Fibroblast of lung (primary cell): ENCODE results near the gene NADK. TPM values are rescaled to one million over a fixed set of nuclear protein-coding genes. Genes with fewer than 3 reads are reported as not detected.
"Not testable (repeated sequence)": the region's sequence is repeated elsewhere in the genome, so short reads cannot be mapped to it uniquely, and the experiment has no call there.

Experiments
- DNase-seq, 2 donors: peaks; one replicate each; pipeline versions ENCODE4 v3.0.0 to v3.0.0-alpha.2; 2010; ENCODE audit warnings: low read depth in 2 of 2
- H2AFZ ChIP-seq: 2 replicates; pipeline ENCODE4 v1.5.1; 2012; ENCODE audit warnings: low read length, control low read depth, inconsistent platforms
- H3K27ac ChIP-seq: 2 replicates; pipeline ENCODE4 v1.5.1; 2011; ENCODE audit warnings: low read length, control low read depth; ENCODE audit not compliant: insufficient read depth
- H3K27me3 ChIP-seq: 2 replicates; pipeline ENCODE4 v1.5.1; 2011; ENCODE audit warnings: mild to moderate bottlenecking, low read length; ENCODE audit not compliant: control insufficient read depth, insufficient read depth
- H3K36me3 ChIP-seq: 2 replicates; pipeline ENCODE4 v1.5.1; 2011; ENCODE audit warnings: low read length; ENCODE audit not compliant: control insufficient read depth, insufficient read depth
- H3K4me1 ChIP-seq: 2 replicates; pipeline ENCODE4 v1.5.1; 2011; ENCODE audit warnings: low read length; ENCODE audit not compliant: control insufficient read depth, insufficient read depth; ENCODE audit errors: extremely low read depth
- H3K4me2 ChIP-seq: 2 replicates; pipeline ENCODE4 v1.5.1; 2011; ENCODE audit warnings: low read length, control low read depth; ENCODE audit not compliant: insufficient read depth; ENCODE audit errors: extremely low read depth
- H3K4me3 ChIP-seq, 4 experiments: fragments of 200-600 bp in 1 of 4; sonication (generic) in 1 of 4; replicated peaks in 1 of 4; 2 replicates each; pipeline ENCODE4 v1.5.1; 2011 to 2016; ENCODE audit warnings: low read length in 4 of 4, low read depth in 3 of 4, mild to moderate bottlenecking in 3 of 4, control low read depth in 2 of 4, inconsistent platforms in 1 of 4, mixed read lengths in 1 of 4; ENCODE audit not compliant: insufficient read depth in 1 of 4; ENCODE audit errors: control extremely low read depth in 1 of 4
- H3K79me2 ChIP-seq: 2 replicates; pipeline ENCODE4 v1.5.1; 2012; ENCODE audit warnings: mild to moderate bottlenecking, low read length, inconsistent platforms; ENCODE audit not compliant: control insufficient read depth, insufficient read depth
- H3K9ac ChIP-seq: 2 replicates; pipeline ENCODE4 v1.5.1; 2011; ENCODE audit warnings: mild to moderate bottlenecking, low read length, control low read depth; ENCODE audit not compliant: insufficient read depth
- H3K9me3 ChIP-seq: 2 replicates; pipeline ENCODE4 v1.5.1; 2012; ENCODE audit warnings: low read depth, low read length; ENCODE audit not compliant: control insufficient read depth, insufficient read depth
- H4K20me1 ChIP-seq: 2 replicates; pipeline ENCODE4 v1.5.1; 2011; ENCODE audit warnings: low read length; ENCODE audit not compliant: control insufficient read depth, insufficient read depth; ENCODE audit errors: extremely low read depth
- EZH2 ChIP-seq: IDR thresholded peaks from 2 replicates; pipeline ENCODE4 v1.5.1; 2012; ENCODE audit warnings: low read length, control low read depth, mild to moderate bottlenecking; ENCODE audit errors: missing control alignments
- polyA plus RNA-seq, 2 donors: library from polyadenylated mRNA; depleted of rRNA in 1 of 2; stranded (reverse) in 1 of 2; unstranded in 1 of 2; fragments of >200 nt; gene quantifications; 2 replicates each; pipeline ENCODE4 v1.2.1, GENCODE V29; 2011 to 2012; ENCODE audit warnings: missing spikeins in 1 of 2
- total RNA-seq: library from RNA; depleted of rRNA; stranded (reverse); fragments of >200 nt; gene quantifications from 2 replicates; pipeline ENCODE4 v1.2.1, GENCODE V29; 2014
- TF ChIP-seq, protein P1 (sequence below), 2 donors: IDR thresholded peaks in 1 of 2; conservative IDR thresholded peaks in 1 of 2; 1 replicate in 1 of 2; 2 replicates in 1 of 2; pipeline ENCODE4 v1.5.1; 2011 to 2012; ENCODE audit warnings: low read length in 2 of 2, control low read depth in 1 of 2, inconsistent platforms in 1 of 2, low read depth in 1 of 2, mild to moderate bottlenecking in 1 of 2

NADK gene
- total and polyA plus RNA-seq, 2 donors (not counting 1 experiment from before 2014, with no cell fraction given) = 32.7 to 35.0 TPM

DNA sequence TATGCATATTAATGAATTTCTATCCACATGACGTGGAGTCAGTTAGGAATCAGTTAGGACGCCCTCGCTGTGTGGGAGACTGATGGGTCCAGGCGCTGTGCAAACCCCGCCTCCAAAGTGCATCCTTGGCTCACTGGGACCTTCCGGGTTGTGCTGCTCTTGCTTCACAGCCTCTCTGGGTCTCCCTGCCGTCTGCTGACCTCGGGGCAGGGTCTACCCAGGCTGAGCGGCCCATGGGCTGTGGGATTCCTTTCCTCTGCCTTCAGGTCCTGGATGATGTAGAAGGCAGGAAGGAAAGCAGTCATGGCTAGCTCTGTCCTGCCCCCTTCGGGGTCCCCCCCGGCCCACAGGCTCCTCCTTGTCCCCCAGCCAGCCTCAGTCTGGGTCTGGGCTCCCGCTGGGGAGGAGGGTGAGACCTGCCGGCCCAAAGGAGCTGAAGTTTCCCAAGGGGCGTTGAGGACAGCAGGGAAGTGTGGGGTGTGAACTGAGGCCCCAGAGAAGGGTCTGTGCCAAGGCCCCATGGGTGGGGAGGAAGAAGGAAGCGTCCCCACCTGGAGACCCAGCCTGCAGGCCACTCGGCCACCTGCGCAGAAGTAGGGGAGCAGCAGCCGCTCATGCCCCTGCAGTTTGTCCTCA is 29.5 kb downstream of the NADK start:
- DNase-seq = no peak
- H3K36me3 ChIP-seq = peaks cover 5% of the 10 kb centered on the region
- H4K20me1 ChIP-seq = no peaks in the 10 kb centered on the region
- no peak overlapping the region for H3K27ac ChIP-seq
- no peak overlapping the region for H3K4me3 ChIP-seq
- H3K9ac ChIP-seq = no peak overlapping the region
- H2AFZ ChIP-seq = no peak overlapping the region
- no peak overlapping the region for H3K4me2 ChIP-seq
- TF ChIP-seq, protein P1, sequence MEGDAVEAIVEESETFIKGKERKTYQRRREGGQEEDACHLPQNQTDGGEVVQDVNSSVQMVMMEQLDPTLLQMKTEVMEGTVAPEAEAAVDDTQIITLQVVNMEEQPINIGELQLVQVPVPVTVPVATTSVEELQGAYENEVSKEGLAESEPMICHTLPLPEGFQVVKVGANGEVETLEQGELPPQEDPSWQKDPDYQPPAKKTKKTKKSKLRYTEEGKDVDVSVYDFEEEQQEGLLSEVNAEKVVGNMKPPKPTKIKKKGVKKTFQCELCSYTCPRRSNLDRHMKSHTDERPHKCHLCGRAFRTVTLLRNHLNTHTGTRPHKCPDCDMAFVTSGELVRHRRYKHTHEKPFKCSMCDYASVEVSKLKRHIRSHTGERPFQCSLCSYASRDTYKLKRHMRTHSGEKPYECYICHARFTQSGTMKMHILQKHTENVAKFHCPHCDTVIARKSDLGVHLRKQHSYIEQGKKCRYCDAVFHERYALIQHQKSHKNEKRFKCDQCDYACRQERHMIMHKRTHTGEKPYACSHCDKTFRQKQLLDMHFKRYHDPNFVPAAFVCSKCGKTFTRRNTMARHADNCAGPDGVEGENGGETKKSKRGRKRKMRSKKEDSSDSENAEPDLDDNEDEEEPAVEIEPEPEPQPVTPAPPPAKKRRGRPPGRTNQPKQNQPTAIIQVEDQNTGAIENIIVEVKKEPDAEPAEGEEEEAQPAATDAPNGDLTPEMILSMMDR (conservative IDR thresholded peaks at IDR 0.05 in 1 of 2, IDR thresholded peaks at IDR 0.05 in 1 of 2; ENCODE audit: low read depth in 1 of 2, low read length in 2 of 2) = no peak
- TF ChIP-seq EZH2 = no peak
- H3K27me3 ChIP-seq = no peaks in the 10 kb centered on the region
- H3K4me1 ChIP-seq = no peaks in the 10 kb centered on the region
- H3K9me3 ChIP-seq = no peaks in the 10 kb centered on the region
- H3K79me2 ChIP-seq = no peaks in the 10 kb centered on the region

- H3K27me3 ChIP-seq, H3K9me3 ChIP-seq, H3K9ac ChIP-seq, DNase-seq, H3K36me3 ChIP-seq, H3K4me1 ChIP-seq, H3K4me2 ChIP-seq, H2AFZ ChIP-seq, H3K79me2 ChIP-seq, H4K20me1 ChIP-seq, H3K27ac ChIP-seq: not testable (repeated sequence)
- peak overlapping the region in 1 of 4 experiments; percentile 56 for H3K4me3 ChIP-seq
Measured at GRCh38 chr1:1746566-1746909, 31.7 kb downstream of the NADK start.

GRCh38 chr1:1745651-1746565 is 32.4 kb downstream of the NADK start:
- peak overlapping the region in 2 of 4 experiments; percentile 49 to 56 for H3K4me3 ChIP-seq
- not testable (repeated sequence) for H3K4me2 ChIP-seq, H4K20me1 ChIP-seq, H3K4me1 ChIP-seq, H3K27me3 ChIP-seq, H3K36me3 ChIP-seq, H2AFZ ChIP-seq, H3K9me3 ChIP-seq, H3K79me2 ChIP-seq
- peak overlapping the region; percentile 80 for H3K27ac ChIP-seq
- H3K9ac ChIP-seq = peak overlapping the region; percentile 74
- peak; percentile 16 to 79 for DNase-seq

GRCh38 chr1:1742529-1742928 is 35.7 kb downstream of the NADK start:
- not testable (repeated sequence) for H3K9me3 ChIP-seq, H4K20me1 ChIP-seq, H3K4me2 ChIP-seq, H3K79me2 ChIP-seq, H3K4me1 ChIP-seq, H3K36me3 ChIP-seq, H3K4me3 ChIP-seq, H3K27ac ChIP-seq, H3K27me3 ChIP-seq, DNase-seq, H2AFZ ChIP-seq, H3K9ac ChIP-seq

DNA sequence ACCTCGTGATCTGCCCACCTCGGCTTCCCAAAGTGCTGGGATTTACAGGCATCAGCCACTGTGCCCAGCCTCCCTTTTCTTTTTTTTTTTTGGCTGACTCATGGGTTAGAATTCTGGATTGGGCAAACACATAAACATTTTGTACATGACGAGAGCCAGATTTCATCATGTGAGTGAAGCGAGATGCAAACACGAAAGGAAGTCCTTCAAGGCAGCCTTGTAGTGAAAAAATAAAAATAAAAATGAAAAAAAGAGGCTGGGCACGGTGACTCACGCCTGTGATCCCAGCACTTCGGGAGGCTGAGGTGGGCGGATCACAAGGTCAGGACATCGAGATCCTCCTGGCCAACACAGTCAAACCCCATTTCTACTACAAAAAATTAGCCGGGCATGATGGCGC is 37.3 kb downstream of the NADK start:
- not testable (repeated sequence) for H2AFZ ChIP-seq, H3K36me3 ChIP-seq, H3K4me1 ChIP-seq, H3K79me2 ChIP-seq, H3K27ac ChIP-seq, H4K20me1 ChIP-seq, H3K9ac ChIP-seq, H3K4me3 ChIP-seq, H3K27me3 ChIP-seq, H3K9me3 ChIP-seq, H3K4me2 ChIP-seq
- DNase-seq = peak; percentile 91 to 99

DNA sequence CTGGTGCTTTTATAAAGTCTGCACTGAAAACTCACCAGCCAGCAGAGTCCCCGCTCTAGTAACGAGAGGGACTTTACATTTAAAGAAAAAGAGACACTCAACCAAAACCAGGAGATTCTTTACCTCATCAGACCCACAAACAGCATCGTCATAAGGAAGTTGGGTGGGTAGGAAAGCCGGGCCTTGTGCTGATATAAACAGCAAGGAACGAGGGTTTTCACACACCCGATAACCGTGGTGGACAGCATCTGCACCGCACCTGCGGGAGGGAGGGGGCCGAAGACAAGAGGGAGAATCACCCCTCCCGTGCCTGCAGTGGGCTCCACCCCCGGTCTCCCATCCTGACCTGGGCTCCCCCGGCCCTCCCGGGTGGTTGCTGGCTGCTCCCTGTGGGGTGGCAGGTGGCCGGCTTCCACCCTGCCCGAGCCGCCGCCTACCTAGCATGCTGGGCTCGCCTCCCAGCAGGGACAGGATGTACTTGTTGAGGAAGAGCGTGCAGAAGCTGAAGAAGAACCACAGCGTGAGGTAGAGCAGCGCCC is 39.4 kb downstream of the NADK start:
- H3K36me3 ChIP-seq, H2AFZ ChIP-seq, H3K4me3 ChIP-seq, H3K4me2 ChIP-seq, H3K9ac ChIP-seq, DNase-seq, H3K4me1 ChIP-seq, H4K20me1 ChIP-seq, H3K79me2 ChIP-seq, H3K27me3 ChIP-seq, H3K9me3 ChIP-seq, H3K27ac ChIP-seq: not testable (repeated sequence)
